Gastroesophageal sphincter (tissue), 3 donors: ENCODE measurements around the gene HOXB2.

Experiments
- EP300 ChIP-seq: sonication (generic); formaldehyde crosslinking; IDR thresholded peaks from one replicate; pipeline ENCODE4 v1.6.1; 2017; ENCODE audit warnings: antibody characterized with exemption, mild to moderate bottlenecking
- POLR2A ChIP-seq, 2 donors: fragments of 450-650 bp; IDR thresholded peaks; one replicate each; pipeline ENCODE4 v1.6.1; 2017; ENCODE audit warnings: antibody characterized with exemption in 2 of 2, mild to moderate bottlenecking in 2 of 2, moderate library complexity in 1 of 2
- POLR2AphosphoS5 ChIP-seq: sonication (generic); formaldehyde crosslinking; IDR thresholded peaks from one replicate; pipeline ENCODE4 v1.6.1; 2017; ENCODE audit warnings: antibody characterized with exemption
- TF ChIP-seq, protein P1 (sequence below), 4 experiments: fragments of 200-600 bp in 2 of 4; fragments of 450-650 bp in 2 of 4; sonication (generic) in 1 of 4; IDR thresholded peaks; one replicate each; pipeline ENCODE4 v1.5.1; 2017 to 2019; ENCODE audit warnings: antibody characterized with exemption in 4 of 4, mild to moderate bottlenecking in 2 of 4, moderate library complexity in 2 of 4

GRCh38 chr17:48592577-48592976, 47.7 kb upstream of the HOXB2 start:
- TF ChIP-seq POLR2AphosphoS5: no peak
- TF ChIP-seq, protein P1, sequence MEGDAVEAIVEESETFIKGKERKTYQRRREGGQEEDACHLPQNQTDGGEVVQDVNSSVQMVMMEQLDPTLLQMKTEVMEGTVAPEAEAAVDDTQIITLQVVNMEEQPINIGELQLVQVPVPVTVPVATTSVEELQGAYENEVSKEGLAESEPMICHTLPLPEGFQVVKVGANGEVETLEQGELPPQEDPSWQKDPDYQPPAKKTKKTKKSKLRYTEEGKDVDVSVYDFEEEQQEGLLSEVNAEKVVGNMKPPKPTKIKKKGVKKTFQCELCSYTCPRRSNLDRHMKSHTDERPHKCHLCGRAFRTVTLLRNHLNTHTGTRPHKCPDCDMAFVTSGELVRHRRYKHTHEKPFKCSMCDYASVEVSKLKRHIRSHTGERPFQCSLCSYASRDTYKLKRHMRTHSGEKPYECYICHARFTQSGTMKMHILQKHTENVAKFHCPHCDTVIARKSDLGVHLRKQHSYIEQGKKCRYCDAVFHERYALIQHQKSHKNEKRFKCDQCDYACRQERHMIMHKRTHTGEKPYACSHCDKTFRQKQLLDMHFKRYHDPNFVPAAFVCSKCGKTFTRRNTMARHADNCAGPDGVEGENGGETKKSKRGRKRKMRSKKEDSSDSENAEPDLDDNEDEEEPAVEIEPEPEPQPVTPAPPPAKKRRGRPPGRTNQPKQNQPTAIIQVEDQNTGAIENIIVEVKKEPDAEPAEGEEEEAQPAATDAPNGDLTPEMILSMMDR (IDR thresholded peaks at IDR 0.05): no peak
- TF ChIP-seq POLR2A (IDR thresholded peaks at IDR 0.05): no peak
- no peak for TF ChIP-seq EP300
